ENCODE results near the gene STK24.

GRCh38 chr13:98592362-98592732, 15.4 kb upstream of the STK24 start:
- TF ChIP-seq, protein P1, sequence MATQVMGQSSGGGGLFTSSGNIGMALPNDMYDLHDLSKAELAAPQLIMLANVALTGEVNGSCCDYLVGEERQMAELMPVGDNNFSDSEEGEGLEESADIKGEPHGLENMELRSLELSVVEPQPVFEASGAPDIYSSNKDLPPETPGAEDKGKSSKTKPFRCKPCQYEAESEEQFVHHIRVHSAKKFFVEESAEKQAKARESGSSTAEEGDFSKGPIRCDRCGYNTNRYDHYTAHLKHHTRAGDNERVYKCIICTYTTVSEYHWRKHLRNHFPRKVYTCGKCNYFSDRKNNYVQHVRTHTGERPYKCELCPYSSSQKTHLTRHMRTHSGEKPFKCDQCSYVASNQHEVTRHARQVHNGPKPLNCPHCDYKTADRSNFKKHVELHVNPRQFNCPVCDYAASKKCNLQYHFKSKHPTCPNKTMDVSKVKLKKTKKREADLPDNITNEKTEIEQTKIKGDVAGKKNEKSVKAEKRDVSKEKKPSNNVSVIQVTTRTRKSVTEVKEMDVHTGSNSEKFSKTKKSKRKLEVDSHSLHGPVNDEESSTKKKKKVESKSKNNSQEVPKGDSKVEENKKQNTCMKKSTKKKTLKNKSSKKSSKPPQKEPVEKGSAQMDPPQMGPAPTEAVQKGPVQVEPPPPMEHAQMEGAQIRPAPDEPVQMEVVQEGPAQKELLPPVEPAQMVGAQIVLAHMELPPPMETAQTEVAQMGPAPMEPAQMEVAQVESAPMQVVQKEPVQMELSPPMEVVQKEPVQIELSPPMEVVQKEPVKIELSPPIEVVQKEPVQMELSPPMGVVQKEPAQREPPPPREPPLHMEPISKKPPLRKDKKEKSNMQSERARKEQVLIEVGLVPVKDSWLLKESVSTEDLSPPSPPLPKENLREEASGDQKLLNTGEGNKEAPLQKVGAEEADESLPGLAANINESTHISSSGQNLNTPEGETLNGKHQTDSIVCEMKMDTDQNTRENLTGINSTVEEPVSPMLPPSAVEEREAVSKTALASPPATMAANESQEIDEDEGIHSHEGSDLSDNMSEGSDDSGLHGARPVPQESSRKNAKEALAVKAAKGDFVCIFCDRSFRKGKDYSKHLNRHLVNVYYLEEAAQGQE (IDR thresholded peaks at IDR 0.05; ENCODE audit: low read depth): no peak
- TF ChIP-seq CEBPB (IDR thresholded peaks at IDR 0.05): no peak
- no peak for TF ChIP-seq EGR1 (IDR thresholded peaks at IDR 0.05)
- TF ChIP-seq TAF1 (IDR thresholded peaks at IDR 0.05; ENCODE audit: low read depth): no peak
- no peak for TF ChIP-seq RAD21 (IDR thresholded peaks at IDR 0.05; ENCODE audit: low read depth)
- no peak for TF ChIP-seq EP300 (IDR thresholded peaks at IDR 0.05; ENCODE audit: borderline replicate concordance)
- no peak for TF ChIP-seq YY1 (IDR thresholded peaks at IDR 0.05; ENCODE audit: low read depth)
- TF ChIP-seq TEAD4 (IDR thresholded peaks at IDR 0.05): no peak
- TF ChIP-seq NFIC (IDR thresholded peaks at IDR 0.05): no peak
- TF ChIP-seq MAX (IDR thresholded peaks at IDR 0.05): no peak
- TF ChIP-seq FOXM1 (IDR thresholded peaks at IDR 0.05; ENCODE audit: borderline replicate concordance, low read depth): no peak
- TF ChIP-seq CREB1 (IDR thresholded peaks at IDR 0.05; ENCODE audit: low read depth): no peak
